SK-N-SH (cell line): ENCODE data around the gene CDKAL1. TPM values are rescaled to one million over a fixed set of nuclear protein-coding genes. Genes with fewer than 3 reads are reported as not detected.

Experiments
- CTCF ChIA-PET: fragments of 300-600, 350-600 bp; formaldehyde crosslinking; extraction: SDS; loops from one replicate; lab custom pipeline; 2021; lab: Yijun Ruan, JAX
- POLR2A ChIA-PET: fragments of 350-600 bp; sonication (Branson Sonifier 250); formaldehyde crosslinking; extraction: SDS; loops from one replicate; lab custom pipeline; 2020; ENCODE audit warnings: antibody characterized with exemption, inconsistent platforms; lab: Yijun Ruan, JAX
- DNase-seq: peaks from one replicate; pipeline ENCODE4 v3.0.0; 2012
- H2AFZ ChIP-seq: fragments of 200-600 bp; sonication (generic); 2 replicates; pipeline ENCODE4 v1.8.1; 2016; ENCODE audit warnings: antibody characterized with exemption, mild to moderate bottlenecking, low read depth
- H3F3A ChIP-seq: fragments of 200-600 bp; sonication (generic); replicated peaks from 2 replicates; pipeline ENCODE3; 2016; ENCODE audit warnings: antibody characterized with exemption, mild to moderate bottlenecking; ENCODE audit not compliant: insufficient read depth
- H3K27ac ChIP-seq, 2 experiments: fragments of 200-500 bp in 1 of 2; fragments of 200-600 bp in 1 of 2; sonication (Bioruptor generic) in 1 of 2; sonication (generic), shearing (Covaris generic) in 1 of 2; 2 replicates each; pipeline versions ENCODE4 v1.5.1 to v1.6.1; 2014 to 2016; ENCODE audit warnings: low read depth in 2 of 2, inconsistent platforms in 1 of 2, low read length in 1 of 2, mild to moderate bottlenecking in 1 of 2, mixed read lengths in 1 of 2
- H3K27me3 ChIP-seq: fragments of 200-600 bp; sonication (generic), shearing (Covaris generic); 2 replicates; pipeline ENCODE4 v1.6.1; 2016; ENCODE audit warnings: mixed run types; ENCODE audit not compliant: insufficient read depth
- H3K36me3 ChIP-seq, 2 experiments: fragments of 200-500 bp in 1 of 2; fragments of 200-600 bp in 1 of 2; sonication (Bioruptor generic) in 1 of 2; sonication (generic) in 1 of 2; replicated peaks in 1 of 2; 2 replicates each; pipeline versions ENCODE3 to v1.5.1; 2014 to 2016; ENCODE audit warnings: low read length in 1 of 2, mild to moderate bottlenecking in 1 of 2; ENCODE audit not compliant: insufficient read depth in 2 of 2, control insufficient read depth in 1 of 2
- H3K4me1 ChIP-seq, 2 experiments: fragments of 200-500 bp in 1 of 2; fragments of 200-600 bp in 1 of 2; sonication (Bioruptor generic) in 1 of 2; sonication (generic), shearing (Covaris generic) in 1 of 2; 2 replicates each; pipeline versions ENCODE4 v1.5.1 to v1.6.1; 2014 to 2016; ENCODE audit warnings: low read depth in 1 of 2, low read length in 1 of 2, mixed run types in 1 of 2; ENCODE audit not compliant: insufficient read depth in 2 of 2, control insufficient read depth in 1 of 2
- H3K4me2 ChIP-seq: fragments of 200-600 bp; sonication (generic), shearing (Covaris generic); 2 replicates; pipeline ENCODE4 v1.6.1; 2017; ENCODE audit warnings: mixed run types
- H3K4me3 ChIP-seq, 2 experiments: fragments of 200-500 bp in 1 of 2; fragments of 200-600 bp in 1 of 2; sonication (Bioruptor generic) in 1 of 2; sonication (generic), shearing (Covaris generic) in 1 of 2; 2 replicates each; pipeline versions ENCODE4 v1.5.1 to v1.8.1; 2014 to 2016; ENCODE audit warnings: low read depth in 2 of 2, inconsistent platforms in 1 of 2, low read length in 1 of 2, mild to moderate bottlenecking in 1 of 2, mixed read lengths in 1 of 2, moderate library complexity in 1 of 2
- H3K79me2 ChIP-seq: fragments of 200-600 bp; sonication (generic); 2 replicates; pipeline ENCODE4 v1.8.1; 2017; ENCODE audit warnings: mild to moderate bottlenecking; ENCODE audit not compliant: insufficient read depth
- H3K9ac ChIP-seq: fragments of 200-600 bp; sonication (generic); 2 replicates; pipeline ENCODE4 v1.6.1; 2017; ENCODE audit warnings: mixed run types
- H3K9me2 ChIP-seq: fragments of 200-600 bp; sonication (generic); 2 replicates; pipeline ENCODE4 v1.6.1; 2017; ENCODE audit warnings: mixed run types
- H3K9me3 ChIP-seq: fragments of 200-600 bp; sonication (generic); 2 replicates; pipeline ENCODE4 v1.6.1; 2017; ENCODE audit warnings: mixed run types, mild to moderate bottlenecking, moderate library complexity
- H4K20me1 ChIP-seq: fragments of 200-600 bp; sonication (generic); 2 replicates; pipeline ENCODE4 v1.6.1; 2017; ENCODE audit warnings: mild to moderate bottlenecking, mixed run types; ENCODE audit not compliant: insufficient read depth
- CHD2 ChIP-seq: fragments of 150-350 bp; IDR thresholded peaks from 2 replicates; pipeline ENCODE4 v1.6.1; 2018; ENCODE audit warnings: low read length; ENCODE audit not compliant: partially characterized antibody
- EZH2phosphoT487 ChIP-seq: fragments of 200-600 bp; sonication (generic); IDR thresholded peaks from 2 replicates; pipeline ENCODE4 v1.6.1; 2017; ENCODE audit warnings: low read depth, mixed run types, mild to moderate bottlenecking, antibody characterized with exemption, moderate library complexity, borderline replicate concordance
- FOXM1 ChIP-seq: IDR thresholded peaks from 2 replicates; pipeline ENCODE4 v1.4.0; 2012; ENCODE audit warnings: low read depth, mild to moderate bottlenecking
- GABPA ChIP-seq: IDR thresholded peaks from 2 replicates; pipeline ENCODE4 v1.4.0; 2012; ENCODE audit warnings: low read depth, mild to moderate bottlenecking
- GATA2 ChIP-seq: sonication (generic); formaldehyde crosslinking; IDR thresholded peaks from 2 replicates; pipeline ENCODE4 v1.5.0; 2020; ENCODE audit warnings: mild to moderate bottlenecking, missing genetic modification reagents
- JUND ChIP-seq: IDR thresholded peaks from 2 replicates; pipeline ENCODE4 v1.4.0; 2012
- MEF2A ChIP-seq: IDR thresholded peaks from 2 replicates; pipeline ENCODE4 v1.4.0; 2012; ENCODE audit warnings: low read depth, borderline replicate concordance
- NRF1 ChIP-seq: IDR thresholded peaks from 2 replicates; pipeline ENCODE4 v1.6.1; 2012; ENCODE audit warnings: low read depth, mild to moderate bottlenecking, low read length
- POLR2AphosphoS5 ChIP-seq: IDR thresholded peaks from 2 replicates; pipeline ENCODE4 v1.6.1; 2012; ENCODE audit warnings: low read depth, low read length
- RAD21 ChIP-seq: IDR thresholded peaks from 2 replicates; pipeline ENCODE4 v1.6.1; 2012; ENCODE audit warnings: mild to moderate bottlenecking, low read length
- RCOR1 ChIP-seq: fragments of 150-350 bp; IDR thresholded peaks from 2 replicates; pipeline ENCODE4 v1.6.1; 2017; ENCODE audit warnings: antibody characterized with exemption, low read length
- REST ChIP-seq: IDR thresholded peaks from 2 replicates; pipeline ENCODE4 v1.6.1; 2012; ENCODE audit warnings: mild to moderate bottlenecking, low read depth, low read length, moderate library complexity
- RFX5 ChIP-seq: IDR thresholded peaks from 2 replicates; pipeline ENCODE4 v1.6.1; 2012; ENCODE audit warnings: mild to moderate bottlenecking, improper control_type of control experiment, low read length
- RXRA ChIP-seq: IDR thresholded peaks from 2 replicates; pipeline ENCODE4 v1.4.0; 2012; ENCODE audit warnings: low read depth, mild to moderate bottlenecking, borderline replicate concordance
- SIN3A ChIP-seq: IDR thresholded peaks from 2 replicates; pipeline ENCODE4 v1.6.1; 2012; ENCODE audit warnings: low read depth, mild to moderate bottlenecking, low read length, moderate library complexity, borderline replicate concordance
- TAF1 ChIP-seq: IDR thresholded peaks from 2 replicates; pipeline ENCODE4 v1.6.1; 2012; ENCODE audit warnings: low read depth, mild to moderate bottlenecking, low read length, moderate library complexity, borderline replicate concordance
- USF1 ChIP-seq: IDR thresholded peaks from 2 replicates; pipeline ENCODE4 v1.4.0; 2012; ENCODE audit warnings: low read depth, borderline replicate concordance
- WGBS: methylation state at CpG from one replicate; pipeline ENCODE4 v1.1.6; 2017; ENCODE audit warnings: low lambda C conversion rate; 5-methylcytosine and 5-hydroxymethylcytosine counted together
- polyA plus RNA-seq, 3 experiments: library from polyadenylated mRNA; depleted of rRNA; stranded (reverse); fragments of >200 nt; gene quantifications; 2 replicates each; pipeline ENCODE4 v1.2.3, GENCODE V29; 2012
- TF ChIP-seq, protein P1 (sequence below): fragments of 200-600 bp; sonication (generic); IDR thresholded peaks from 2 replicates; pipeline ENCODE4 v1.6.1; 2017; ENCODE audit warnings: antibody characterized with exemption, mild to moderate bottlenecking, moderate library complexity
- TF ChIP-seq, protein P2 (sequence below): IDR thresholded peaks from 2 replicates; pipeline ENCODE4 v1.4.0; 2012; ENCODE audit warnings: low read depth, borderline replicate concordance

The CDKAL1 gene
- polyA plus RNA-seq, 1 of the 3 experiments (the other 2 are of a cell fraction), result 2.6 TPM

GRCh38 chr6:21264288-21265033, 730.2 kb downstream of the CDKAL1 start:
- WGBS, result 79% methylated on average over 10 of the region's 10 CpGs
- Histone ChIP-seq H2AFZ (no peak overlapping the region), H3K9ac (no peak overlapping the region), H3K79me2 (no peaks in the 10 kb centered on the region), H3K9me2 (no peaks in the 10 kb centered on the region), H3F3A (no peaks in the 10 kb centered on the region), H3K36me3 (no peaks in the 10 kb centered on the region), H3K27me3 (no peaks in the 10 kb centered on the region), H3K9me3 (no peaks in the 10 kb centered on the region), H3K4me1 (peaks cover 0 to 7% of the 10 kb centered on the region in 2 experiments; a peak in 1 of 4 replicates), H3K4me3 (no peak overlapping the region), H3K4me2 (no peak overlapping the region), H4K20me1 (no peaks in the 10 kb centered on the region), H3K27ac (no peak overlapping the region)
- DNase-seq, result peak; percentile 30
- CTCF ChIA-PET, result interaction anchor here (1.0 to 1.3 kb wide), 2 partner anchors 17 to 65 kb away, joined by 3 read pairs; no protein-coding TSS in a partner anchor
- POLR2A ChIA-PET, result interaction anchor here (0.6 kb wide), 1 partner anchor 73 kb away, joined by 4 read pairs; no protein-coding TSS in a partner anchor
- TF ChIP-seq RXRA, result no peak
- TF ChIP-seq GATA2 (CRISPR knock-in tag), result no peak
- no peak for TF ChIP-seq JUND
- no peak for TF ChIP-seq FOXM1
- TF ChIP-seq, protein P1, sequence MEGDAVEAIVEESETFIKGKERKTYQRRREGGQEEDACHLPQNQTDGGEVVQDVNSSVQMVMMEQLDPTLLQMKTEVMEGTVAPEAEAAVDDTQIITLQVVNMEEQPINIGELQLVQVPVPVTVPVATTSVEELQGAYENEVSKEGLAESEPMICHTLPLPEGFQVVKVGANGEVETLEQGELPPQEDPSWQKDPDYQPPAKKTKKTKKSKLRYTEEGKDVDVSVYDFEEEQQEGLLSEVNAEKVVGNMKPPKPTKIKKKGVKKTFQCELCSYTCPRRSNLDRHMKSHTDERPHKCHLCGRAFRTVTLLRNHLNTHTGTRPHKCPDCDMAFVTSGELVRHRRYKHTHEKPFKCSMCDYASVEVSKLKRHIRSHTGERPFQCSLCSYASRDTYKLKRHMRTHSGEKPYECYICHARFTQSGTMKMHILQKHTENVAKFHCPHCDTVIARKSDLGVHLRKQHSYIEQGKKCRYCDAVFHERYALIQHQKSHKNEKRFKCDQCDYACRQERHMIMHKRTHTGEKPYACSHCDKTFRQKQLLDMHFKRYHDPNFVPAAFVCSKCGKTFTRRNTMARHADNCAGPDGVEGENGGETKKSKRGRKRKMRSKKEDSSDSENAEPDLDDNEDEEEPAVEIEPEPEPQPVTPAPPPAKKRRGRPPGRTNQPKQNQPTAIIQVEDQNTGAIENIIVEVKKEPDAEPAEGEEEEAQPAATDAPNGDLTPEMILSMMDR, result no peak
- TF ChIP-seq USF1, result no peak
- TF ChIP-seq RAD21, result no peak
- no peak for TF ChIP-seq NRF1
- TF ChIP-seq, protein P2, sequence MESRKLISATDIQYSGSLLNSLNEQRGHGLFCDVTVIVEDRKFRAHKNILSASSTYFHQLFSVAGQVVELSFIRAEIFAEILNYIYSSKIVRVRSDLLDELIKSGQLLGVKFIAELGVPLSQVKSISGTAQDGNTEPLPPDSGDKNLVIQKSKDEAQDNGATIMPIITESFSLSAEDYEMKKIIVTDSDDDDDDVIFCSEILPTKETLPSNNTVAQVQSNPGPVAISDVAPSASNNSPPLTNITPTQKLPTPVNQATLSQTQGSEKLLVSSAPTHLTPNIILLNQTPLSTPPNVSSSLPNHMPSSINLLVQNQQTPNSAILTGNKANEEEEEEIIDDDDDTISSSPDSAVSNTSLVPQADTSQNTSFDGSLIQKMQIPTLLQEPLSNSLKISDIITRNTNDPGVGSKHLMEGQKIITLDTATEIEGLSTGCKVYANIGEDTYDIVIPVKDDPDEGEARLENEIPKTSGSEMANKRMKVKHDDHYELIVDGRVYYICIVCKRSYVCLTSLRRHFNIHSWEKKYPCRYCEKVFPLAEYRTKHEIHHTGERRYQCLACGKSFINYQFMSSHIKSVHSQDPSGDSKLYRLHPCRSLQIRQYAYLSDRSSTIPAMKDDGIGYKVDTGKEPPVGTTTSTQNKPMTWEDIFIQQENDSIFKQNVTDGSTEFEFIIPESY, result no peak
- no peak for TF ChIP-seq GABPA
- no peak for TF ChIP-seq TAF1
- no peak for TF ChIP-seq RCOR1
- TF ChIP-seq EZH2phosphoT487, result no peak
- no peak for TF ChIP-seq SIN3A
- no peak for TF ChIP-seq REST
- no peak for TF ChIP-seq CHD2
- TF ChIP-seq MEF2A, result no peak
- TF ChIP-seq RFX5, result no peak
- no peak for TF ChIP-seq POLR2AphosphoS5
